K562 (cell line): ENCODE results near the gene NUDT22. TPM values are rescaled to one million over a fixed set of nuclear protein-coding genes. Genes with fewer than 3 reads are reported as not detected.

Source experiments
- EHMT2 ChIP-seq: fragments of 450-650 bp; IDR thresholded peaks from 2 replicates; pipeline ENCODE4 v1.6.1; 2018; ENCODE audit warnings: antibody characterized with exemption
- NR4A1 ChIP-seq, 2 experiments: fragments of 250-450 bp in 1 of 2; fragments of 450-650 bp in 1 of 2; sonication (Bioruptor Pico) in 1 of 2; IDR thresholded peaks; 2 replicates each; pipeline versions ENCODE4 v1.4.0 to v1.6.1; 2016 to 2020; ENCODE audit warnings: mild to moderate bottlenecking in 2 of 2, missing compliant biosample characterization in 1 of 2, missing genetic modification characterization in 1 of 2, moderate library complexity in 1 of 2
- SIX5 ChIP-seq, 2 experiments: IDR thresholded peaks; 2 replicates each; pipeline ENCODE4 v1.6.1; 2011; ENCODE audit warnings: low read length in 2 of 2, borderline replicate concordance in 1 of 2, low read depth in 1 of 2, mild to moderate bottlenecking in 1 of 2, moderate library complexity in 1 of 2; ENCODE audit not compliant: insufficient read depth in 1 of 2
- SMAD2 ChIP-seq: fragments of 150-350 bp; IDR thresholded peaks from 2 replicates; pipeline ENCODE4 v1.6.1; 2014; ENCODE audit warnings: low read depth, mild to moderate bottlenecking, low read length
- SMC3 ChIP-seq: conservative IDR thresholded peaks from 2 replicates; pipeline ENCODE4 v1.6.1; 2011; ENCODE audit warnings: low read depth, low read length, improper control_type of control experiment; ENCODE audit not compliant: insufficient read depth
- polyA plus RNA-seq, 8 experiments: library from polyadenylated mRNA; depleted of rRNA in 4 of 8; stranded (reverse) in 5 of 8; unstranded in 3 of 8; fragments of >200 nt; fragmentation: Nextera tagmentation in 2 of 8; fragmentation: Illumina TruSeq in 1 of 8; extraction: Ambion mirVana in 2 of 8; extraction: Trizol in 1 of 8; gene quantifications; 2 replicates each; pipeline versions ENCODE4 v1.2.1 to v1.2.3, GENCODE V29; 2011 to 2014; ENCODE audit warnings: inconsistent platforms in 1 of 8, missing spikeins in 1 of 8
- total RNA-seq, 7 experiments: library from RNA; depleted of rRNA in 6 of 7; stranded (reverse); fragments of >200 nt in 6 of 7; fragmentation: Illumina TruSeq in 2 of 7; extraction: Trizol in 2 of 7; gene quantifications; 2 replicates each; pipeline versions ENCODE4 v1.2.1 to v1.2.3, GENCODE V29; 2011 to 2021; ENCODE audit warnings: low replicate concordance in 1 of 7
- TF ChIP-seq, protein P1 (sequence below): fragments of 250-450 bp; sonication (Bioruptor Pico); IDR thresholded peaks from 2 replicates; pipeline ENCODE4 v1.5.0; 2021; ENCODE audit warnings: mild to moderate bottlenecking, moderate library complexity
- TF ChIP-seq, protein P2 (sequence below): IDR thresholded peaks from 2 replicates; pipeline ENCODE4 v1.6.1; 2014; ENCODE audit warnings: antibody characterized with exemption
- TF ChIP-seq, protein P3 (sequence below): sonication (generic); formaldehyde crosslinking; IDR thresholded peaks from 2 replicates; pipeline ENCODE4 v1.4.0; 2020; ENCODE audit warnings: mild to moderate bottlenecking, missing genetic modification reagents

The NUDT22 gene
- total and polyA plus RNA-seq, 9 of the 15 experiments (the other 6 are each of a cell fraction or from before 2014, with no cell fraction given): 6.3 to 92.6 (median 37.4) TPM

DNA sequence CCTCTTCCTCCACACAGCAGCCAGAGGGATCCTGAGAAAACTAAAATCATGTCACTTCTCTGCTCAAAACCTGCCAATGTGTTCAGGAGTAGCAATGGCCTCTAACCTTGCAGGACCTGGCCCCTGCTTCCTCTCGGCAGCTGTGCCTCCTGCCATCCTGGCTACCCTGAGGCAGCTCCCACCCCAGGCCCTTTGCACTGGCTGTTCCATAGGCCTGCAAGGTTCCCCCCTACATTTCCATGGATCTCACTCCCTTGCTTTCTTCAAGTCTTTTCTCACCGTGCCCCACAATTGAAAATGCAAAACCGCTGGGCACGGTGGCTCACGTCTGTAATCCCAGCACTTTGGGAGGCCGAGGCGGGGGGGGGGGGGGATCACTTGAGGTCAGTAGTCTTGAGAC, 42.2 kb upstream of the NUDT22 start (continued):
- TF ChIP-seq EHMT2 (no peak), SMAD2 (no peak), NR4A1 (CRISPR knock-in tag; IDR thresholded peaks at IDR 0.05) (no peak), NR4A1 (tag; IDR thresholded peaks at IDR 0.05) (no peak), SMC3 (no peak), SIX5 (IDR thresholded peaks at IDR 0.05; ENCODE audit: borderline replicate concordance in 1 of 2, insufficient read depth in 1 of 2, low read depth in 1 of 2, low read length in 2 of 2) (no peak)
- TF ChIP-seq, protein P1, sequence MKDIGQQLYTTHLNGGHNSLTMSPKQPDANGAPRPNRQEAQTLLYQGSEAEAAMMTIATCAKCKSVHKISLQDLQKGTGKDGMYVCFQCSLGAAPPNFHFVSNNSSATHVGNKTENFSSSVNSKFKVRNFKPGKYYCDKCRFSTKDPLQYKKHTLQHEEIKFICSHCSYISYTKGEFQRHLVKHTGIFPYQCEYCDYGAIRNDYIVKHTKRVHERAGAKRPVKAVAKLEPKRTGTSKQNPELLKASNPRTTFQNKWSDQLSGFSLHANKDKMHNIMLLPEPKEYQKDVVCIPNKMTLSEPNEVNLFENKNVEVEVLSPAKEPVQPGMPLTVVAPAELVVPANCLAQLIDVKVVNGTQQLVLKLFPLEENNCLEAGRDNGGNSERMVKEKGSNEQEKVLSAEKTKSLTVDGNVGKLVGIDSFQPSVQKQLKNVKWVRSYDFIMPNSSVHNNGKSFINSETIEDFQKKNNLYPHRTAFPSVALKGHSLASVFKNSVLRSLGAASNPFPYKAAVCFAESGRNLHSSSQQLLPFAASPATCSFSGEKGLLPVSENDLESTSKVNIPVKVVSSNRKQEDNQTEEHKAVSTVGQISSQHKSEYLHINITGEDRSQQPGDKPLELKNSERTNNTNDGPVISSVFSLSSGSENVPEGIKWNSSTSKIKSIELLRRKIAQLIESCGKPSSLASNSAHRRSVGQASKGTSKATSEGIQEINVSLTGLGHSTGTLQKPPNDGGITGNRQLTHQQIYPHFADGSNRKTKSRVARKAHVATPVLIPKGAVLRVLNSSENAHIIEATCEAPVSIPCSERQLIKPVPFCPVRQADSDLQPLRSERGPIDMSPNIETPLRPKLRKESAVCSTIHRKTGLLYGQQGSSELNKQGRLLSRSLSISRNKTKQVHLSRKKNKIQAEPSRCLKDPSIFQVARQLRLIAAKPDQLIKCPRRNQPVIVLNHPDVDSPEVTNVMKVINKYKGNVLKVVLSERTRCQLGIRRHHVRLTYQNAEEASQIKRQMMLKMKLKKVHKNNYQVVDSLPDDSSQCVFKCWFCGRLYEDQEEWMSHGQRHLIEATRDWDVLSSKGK (CRISPR knock-in tag): no peak
- TF ChIP-seq, protein P2, sequence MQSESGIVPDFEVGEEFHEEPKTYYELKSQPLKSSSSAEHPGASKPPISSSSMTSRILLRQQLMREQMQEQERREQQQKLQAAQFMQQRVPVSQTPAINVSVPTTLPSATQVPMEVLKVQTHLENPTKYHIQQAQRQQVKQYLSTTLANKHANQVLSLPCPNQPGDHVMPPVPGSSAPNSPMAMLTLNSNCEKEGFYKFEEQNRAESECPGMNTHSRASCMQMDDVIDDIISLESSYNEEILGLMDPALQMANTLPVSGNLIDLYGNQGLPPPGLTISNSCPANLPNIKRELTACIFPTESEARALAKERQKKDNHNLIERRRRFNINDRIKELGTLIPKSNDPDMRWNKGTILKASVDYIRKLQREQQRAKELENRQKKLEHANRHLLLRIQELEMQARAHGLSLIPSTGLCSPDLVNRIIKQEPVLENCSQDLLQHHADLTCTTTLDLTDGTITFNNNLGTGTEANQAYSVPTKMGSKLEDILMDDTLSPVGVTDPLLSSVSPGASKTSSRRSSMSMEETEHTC: no peak
- TF ChIP-seq, protein P3, sequence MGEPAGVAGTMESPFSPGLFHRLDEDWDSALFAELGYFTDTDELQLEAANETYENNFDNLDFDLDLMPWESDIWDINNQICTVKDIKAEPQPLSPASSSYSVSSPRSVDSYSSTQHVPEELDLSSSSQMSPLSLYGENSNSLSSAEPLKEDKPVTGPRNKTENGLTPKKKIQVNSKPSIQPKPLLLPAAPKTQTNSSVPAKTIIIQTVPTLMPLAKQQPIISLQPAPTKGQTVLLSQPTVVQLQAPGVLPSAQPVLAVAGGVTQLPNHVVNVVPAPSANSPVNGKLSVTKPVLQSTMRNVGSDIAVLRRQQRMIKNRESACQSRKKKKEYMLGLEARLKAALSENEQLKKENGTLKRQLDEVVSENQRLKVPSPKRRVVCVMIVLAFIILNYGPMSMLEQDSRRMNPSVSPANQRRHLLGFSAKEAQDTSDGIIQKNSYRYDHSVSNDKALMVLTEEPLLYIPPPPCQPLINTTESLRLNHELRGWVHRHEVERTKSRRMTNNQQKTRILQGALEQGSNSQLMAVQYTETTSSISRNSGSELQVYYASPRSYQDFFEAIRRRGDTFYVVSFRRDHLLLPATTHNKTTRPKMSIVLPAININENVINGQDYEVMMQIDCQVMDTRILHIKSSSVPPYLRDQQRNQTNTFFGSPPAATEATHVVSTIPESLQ (CRISPR knock-in tag): no peak
